Measurements from ENCODE around the gene GLTP.
"Not testable (repeated sequence)": the region's sequence is repeated elsewhere in the genome, so short reads cannot be mapped to it uniquely, and the experiment has no call there.

The GLTP gene

DNA sequence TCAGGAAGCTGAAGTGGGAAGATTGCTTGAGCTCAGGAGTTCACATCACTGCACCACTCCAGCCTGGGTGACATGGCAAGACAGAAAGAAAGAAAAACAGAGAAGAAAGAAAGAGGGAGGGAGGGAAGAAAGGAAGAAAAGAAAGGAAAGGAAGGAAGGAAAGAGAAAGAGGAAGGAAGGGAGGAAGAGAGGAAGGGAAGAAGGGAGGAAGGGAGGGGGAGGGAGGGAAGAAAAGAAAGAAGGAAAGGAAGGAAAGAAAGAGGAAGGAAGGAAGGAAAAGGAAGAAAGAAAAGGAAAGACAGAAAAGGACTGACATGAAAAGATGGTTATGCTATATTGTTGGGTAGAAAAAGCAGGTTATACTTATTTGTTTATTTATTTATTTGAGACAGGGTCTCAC lies 3.9 kb downstream of the GLTP start:
- DNase-seq, result no peak

DNA sequence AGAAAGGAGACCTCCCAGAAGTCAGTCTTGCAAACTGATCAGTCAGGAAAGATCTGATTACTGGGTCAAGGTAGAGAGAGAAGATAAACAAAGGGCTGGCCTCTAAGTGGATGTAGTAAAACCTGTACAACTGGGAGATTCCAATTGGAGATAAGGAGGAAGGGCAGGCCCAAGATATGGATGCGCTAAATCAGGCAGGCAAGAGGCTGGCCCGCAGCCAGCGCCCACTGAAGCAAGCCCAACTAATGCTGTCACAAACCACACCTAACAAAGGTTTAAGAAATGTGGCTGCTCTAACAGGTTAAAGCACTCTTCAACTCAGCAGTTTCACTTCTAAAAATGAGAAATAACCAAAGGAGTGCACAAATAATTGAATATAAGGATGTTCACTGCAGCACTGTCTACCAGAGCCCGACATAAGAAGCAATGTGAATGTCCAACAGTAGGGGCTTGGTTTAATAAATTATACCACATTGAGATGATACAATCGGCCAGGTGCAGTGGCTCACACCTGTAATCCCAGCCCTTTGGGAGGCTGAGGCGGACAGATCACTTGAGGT lies 4.7 kb downstream of the GLTP start:
- peak; percentile 24 for DNase-seq

DNA sequence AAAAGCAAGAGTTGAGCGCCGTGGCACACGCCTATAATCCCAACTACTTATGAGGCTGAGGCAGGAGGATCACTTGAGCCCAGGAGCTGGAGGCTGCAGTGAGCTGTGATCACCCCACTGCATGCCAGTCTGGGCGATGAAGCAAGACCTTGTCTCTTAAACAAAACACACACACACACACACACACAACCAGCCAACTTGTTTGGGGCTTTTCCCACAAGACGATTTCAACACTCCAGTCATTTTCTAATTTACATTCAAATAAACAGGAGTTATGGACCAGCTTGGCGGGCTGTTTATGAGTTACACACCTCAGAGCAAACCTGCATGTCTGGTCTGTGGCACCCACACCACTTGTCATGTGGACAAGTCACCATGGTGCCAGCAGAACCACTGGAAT lies 6.7 kb downstream of the GLTP start:
- no peak for DNase-seq

GRCh38 chr12:109871668-109872314 lies 8.6 kb downstream of the GLTP start:
- DNase-seq, result no peak

GRCh38 chr12:109870648-109871047 lies 9.7 kb downstream of the GLTP start:
- peak; percentile 51 for DNase-seq

- DNase-seq, result peak; percentile 66
Measured at GRCh38 chr12:109868182-109869051, 11.9 kb downstream of the GLTP start.

GRCh38 chr12:109864916-109865315 lies 15.4 kb downstream of the GLTP start:
- DNase-seq, result no peak

- DNase-seq, result peak; percentile 30
Measured at GRCh38 chr12:109863847-109864712, 16.3 kb downstream of the GLTP start.

DNA sequence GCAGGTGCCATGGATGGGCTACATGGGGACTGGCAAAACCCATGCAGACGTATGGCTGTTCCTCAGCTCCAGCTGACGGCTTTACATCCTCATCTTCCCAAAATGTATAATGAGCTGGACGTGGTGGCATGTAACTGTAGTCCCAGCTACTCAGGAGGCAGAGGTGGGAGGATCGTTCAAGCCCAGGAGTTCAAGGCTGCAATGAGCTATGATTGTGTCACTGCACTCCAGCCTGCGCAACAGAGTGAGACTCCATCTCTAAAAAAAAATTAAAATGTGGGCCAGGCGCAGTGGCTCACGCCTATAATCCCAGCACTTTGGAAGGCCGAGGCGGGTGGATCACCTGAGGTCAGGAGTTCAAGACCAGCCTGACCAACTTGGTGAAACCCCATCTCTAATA lies 17.9 kb downstream of the GLTP start:
- not testable (repeated sequence) for DNase-seq

- no peak for DNase-seq
Measured at GRCh38 chr12:109861689-109862314, 18.5 kb downstream of the GLTP start.

DNA sequence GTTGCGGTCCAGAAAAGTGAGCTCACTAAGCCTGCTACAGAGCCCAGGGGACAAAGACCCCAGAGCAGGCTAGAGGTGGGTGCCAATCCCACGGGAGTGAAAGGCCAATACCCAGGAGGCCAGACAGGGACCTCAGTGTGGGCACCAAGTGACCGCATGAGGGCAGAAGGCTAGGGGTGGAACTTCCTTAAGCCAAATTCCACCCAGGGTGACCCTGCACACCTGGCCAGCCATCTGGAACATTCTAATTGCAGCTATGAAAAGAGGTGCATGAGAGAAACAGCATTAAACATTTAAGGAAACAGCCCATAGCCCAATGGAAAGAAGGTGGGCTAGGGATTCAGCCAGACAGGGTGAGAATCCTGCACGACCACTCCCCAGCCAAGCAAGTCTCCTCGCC lies 19.4 kb downstream of the GLTP start:
- DNase-seq, result no peak

GRCh38 chr12:109858764-109859163 lies 21.6 kb downstream of the GLTP start:
- peak; percentile 21 for DNase-seq

- DNase-seq, result no peak
Measured at GRCh38 chr12:109857715-109858114, 22.6 kb downstream of the GLTP start.

DNA sequence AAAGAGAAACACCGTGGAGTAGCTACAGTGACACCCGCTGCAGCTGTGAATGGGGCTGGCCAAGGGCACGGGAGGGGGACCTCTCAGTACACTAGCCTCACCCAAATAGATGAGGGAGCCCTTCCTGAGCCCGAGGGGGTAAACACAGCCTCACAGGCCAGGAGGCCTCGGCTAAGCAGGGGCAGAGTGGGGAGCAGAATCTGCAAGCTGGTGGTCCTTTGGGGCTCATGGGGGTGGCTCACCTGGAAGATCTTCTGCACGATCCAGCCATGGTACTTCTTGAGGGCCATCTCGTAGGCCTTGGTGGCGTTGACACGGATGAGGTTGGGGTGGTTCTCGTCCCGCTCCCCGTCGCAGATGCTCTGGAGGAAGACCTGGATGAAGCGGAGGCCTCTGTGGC lies 25.0 kb downstream of the GLTP start:
- DNase-seq, result no peak

DNA sequence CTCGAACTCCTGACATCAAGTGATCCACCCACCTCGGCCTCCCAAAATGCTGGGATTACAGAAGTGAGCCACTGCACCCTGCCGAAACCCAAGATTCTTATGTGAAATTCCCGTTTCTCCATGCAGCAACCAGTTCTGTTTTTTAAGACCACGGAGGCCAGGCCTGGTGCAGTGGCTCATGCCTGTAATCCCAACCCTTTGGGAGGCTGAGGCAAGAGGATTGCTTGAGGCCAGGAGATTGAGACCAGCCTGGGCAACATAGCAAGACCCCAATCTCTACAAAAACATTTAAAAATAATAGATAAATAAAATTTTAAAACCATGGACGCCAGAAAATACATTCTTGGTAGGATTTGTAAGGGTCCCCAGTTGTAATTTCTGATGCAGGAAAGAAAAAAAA lies 29.8 kb downstream of the GLTP start:
- DNase-seq, result not testable (repeated sequence)

DNA sequence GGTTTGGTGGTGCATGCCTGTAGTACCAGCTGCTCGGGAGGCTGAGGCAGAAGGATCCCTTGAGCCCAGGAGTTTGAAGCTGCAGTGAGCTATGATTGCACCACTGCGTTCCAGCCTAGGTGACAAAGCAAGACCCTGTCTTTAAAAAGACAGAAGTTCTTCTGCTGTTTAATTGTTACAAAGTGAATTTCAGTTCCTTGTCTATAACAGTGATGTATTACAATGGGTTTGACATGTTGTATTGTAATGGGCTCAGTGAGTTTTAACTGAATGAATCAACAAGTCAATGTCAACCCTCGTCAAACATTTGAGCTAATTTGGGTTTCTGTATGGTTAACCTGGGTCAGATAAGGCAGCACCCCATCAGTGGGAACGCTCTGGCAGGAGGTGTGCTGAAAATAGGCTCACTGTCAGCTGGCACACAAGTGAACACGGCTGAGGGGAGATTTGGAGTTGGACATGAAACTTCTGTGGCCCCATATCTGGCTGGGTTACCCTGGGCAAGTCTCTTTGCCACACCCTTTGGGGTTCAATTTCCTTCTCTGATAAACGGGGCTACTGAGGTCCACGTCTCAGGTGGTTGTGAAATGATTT lies 33.1 kb downstream of the GLTP start:
- no peak for DNase-seq

DNA sequence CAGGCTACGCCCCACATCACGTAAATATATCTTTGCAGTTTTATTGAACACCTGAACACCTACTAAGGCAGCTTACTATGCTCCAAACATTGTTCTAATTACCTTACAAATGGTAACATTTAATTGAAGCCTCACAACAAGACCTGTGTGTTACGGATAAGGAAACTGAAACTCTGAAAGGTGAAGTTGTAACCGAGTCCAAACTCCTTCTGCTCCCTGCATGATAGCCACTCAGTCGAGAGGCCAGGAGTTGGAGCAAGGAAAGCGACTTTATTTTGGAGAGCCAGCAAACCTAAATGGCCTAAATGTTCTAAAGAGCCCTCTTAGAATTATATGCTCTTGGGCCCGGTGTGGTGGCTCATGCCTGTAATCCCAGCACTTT lies 34.5 kb downstream of the GLTP start:
- no peak for DNase-seq

DNA sequence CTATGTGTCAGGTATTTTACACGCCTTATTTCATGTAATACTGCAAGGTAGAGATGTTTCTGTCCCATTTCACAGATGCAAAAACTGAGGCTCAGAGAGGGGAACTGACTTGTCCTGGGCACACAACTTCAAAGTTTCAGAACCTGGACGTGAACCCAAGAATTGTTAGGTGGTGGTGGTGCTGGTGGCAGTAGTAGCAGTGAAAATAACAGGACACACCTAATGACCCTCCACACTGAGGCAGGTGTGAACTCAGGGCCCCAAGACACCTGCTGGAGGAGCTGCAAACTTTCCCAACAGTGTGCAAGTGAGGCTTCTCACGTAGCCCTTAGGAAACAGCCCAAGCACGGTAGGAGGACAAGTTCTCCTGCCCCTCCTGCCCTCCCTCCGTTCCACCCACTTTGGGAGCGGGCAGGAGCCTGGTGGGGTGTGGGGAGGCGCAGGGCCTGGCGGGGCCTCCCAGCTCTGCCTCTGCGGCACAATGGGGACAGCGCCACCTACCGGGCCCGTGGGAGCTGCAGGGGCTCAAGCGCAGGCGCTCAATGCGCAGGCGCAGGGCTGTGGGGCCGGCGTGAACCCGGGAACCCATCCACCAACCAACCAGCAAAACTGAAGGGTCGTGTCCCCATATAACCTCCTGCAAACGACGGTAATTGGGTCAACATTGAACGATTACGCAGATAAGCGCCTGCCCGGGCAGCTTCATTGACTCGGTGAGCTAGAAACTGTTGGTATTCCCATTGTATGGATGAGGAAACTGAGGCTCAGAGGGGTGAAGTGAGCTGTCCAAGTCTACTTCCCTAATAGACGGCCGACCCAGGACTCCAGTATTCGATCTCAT lies 35.1 kb downstream of the GLTP start:
- peak; percentile 93 for DNase-seq

DNA sequence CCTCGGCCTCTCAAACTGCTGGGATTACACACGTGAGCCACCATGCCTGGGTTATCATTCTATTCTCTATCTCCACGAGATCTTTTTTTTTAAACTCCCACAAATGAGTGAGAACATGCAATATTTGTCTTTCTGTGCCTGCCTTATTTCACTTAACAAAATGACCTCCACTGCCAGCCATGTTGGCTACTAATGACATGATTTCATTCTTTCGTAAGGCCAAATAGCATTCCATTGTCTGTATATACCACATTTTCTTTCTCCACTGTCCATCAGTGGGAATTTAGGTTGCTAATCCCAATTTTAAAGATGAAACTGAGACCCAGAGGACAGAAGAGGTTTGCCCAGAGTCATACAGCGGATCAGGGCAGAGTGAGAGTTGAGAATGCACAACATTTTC lies 36.2 kb downstream of the GLTP start:
- DNase-seq, result no peak

GRCh38 chr12:109842021-109842420 lies 38.3 kb downstream of the GLTP start:
- DNase-seq, result no peak

GRCh38 chr12:109841356-109841755 lies 39.0 kb downstream of the GLTP start:
- no peak for DNase-seq

Data from activated CD4-positive, alpha-beta T cell treated with anti-CD3 and anti-CD28 coated beads, Interleukin-10, Interleukin-2, amounts not matched to agents 100 ng/mL and 50 ng/mL, durations not matched to agents 16 hours and 8 hours (primary cell).